ENCODE results near the gene HACD2. TPM values are rescaled to one million over a fixed set of nuclear protein-coding genes. Genes with fewer than 3 reads are reported as not detected.

Gene HACD2
- total and polyA plus RNA-seq, 9 of the 15 experiments (the other 6 are each of a cell fraction or from before 2014, with no cell fraction given): 1.3 to 10.5 (median 3.8) TPM

GRCh38 chr3:123479891-123480290 lies 105.0 kb downstream of the HACD2 start:
- Histone ChIP-seq H3K9me1 (ENCODE audit: control insufficient read depth, insufficient read depth, low read length) (no peaks in the 10 kb centered on the region), H3K4me2 (ENCODE audit: insufficient read depth, low read length) (no peak overlapping the region), H2AFZ (ENCODE audit: low read depth, low read length) (no peak overlapping the region), H3K4me3 (no peak overlapping the region), H3K4me1 (replicated peaks in 1 of 2; ENCODE audit: control insufficient read depth in 2 of 2, insufficient read depth in 2 of 2, low read length in 2 of 2) (no peaks in the 10 kb centered on the region), H3K27me3 (ENCODE audit: control insufficient read depth in 2 of 2, insufficient read depth in 2 of 2, low read length in 2 of 2) (peaks cover 10 to 60% of the 10 kb centered on the region in 2 experiments; a peak in 4 of 5 replicates), H3K27ac (ENCODE audit: extremely low read depth, low read depth, low read length) (no peak overlapping the region), H3K36me3 (ENCODE audit: control insufficient read depth, insufficient read depth, low read length) (no peaks in the 10 kb centered on the region), H3K9ac (ENCODE audit: insufficient read depth in 1 of 2, low read depth in 2 of 2, low read length in 2 of 2) (no peak overlapping the region), H3K9me3 (replicated peaks; ENCODE audit: control insufficient read depth, insufficient read depth, low read depth, low read length) (no peaks in the 10 kb centered on the region), H4K20me1 (replicated peaks; ENCODE audit: control insufficient read depth, insufficient read depth, low read length) (no peaks in the 10 kb centered on the region), H3K79me2 (ENCODE audit: control insufficient read depth, insufficient read depth, low read length) (no peaks in the 10 kb centered on the region)
- intact Hi-C loops (cut with micrococcal nuclease): no loop called here
- FAIRE-seq (no peak), DNase-seq (ENCODE audit: extremely low read depth in 1 of 4, low spot score in 3 of 4) (no peak), ATAC-seq (no peak)
- no TSS peak for BruUV-seq (replicated peaks)
- ChIA-PET POLR2A (interaction anchor here (0.5 kb wide), 1 partner anchor 451 kb away, joined by 3 read pairs; no protein-coding TSS in a partner anchor), CTCF (ENCODE audit: low intra/inter-chr PET ratio) (no interaction called here)
- 5% methylated on average over 10 of the region's 10 CpGs for WGBS (ENCODE audit: insufficient coverage, low coverage, missing lambda C conversion rate)
- in situ Hi-C loops (cut with MboI): no loop called here
- TF ChIP-seq SMC3 (conservative IDR thresholded peaks at IDR 0.05; ENCODE audit: insufficient read depth, low read depth, low read length) (no peak), MTA2 (IDR thresholded peaks at IDR 0.05; ENCODE audit: low read depth) (no peak), NKRF (IDR thresholded peaks at IDR 0.05; ENCODE audit: borderline replicate concordance) (no peak), ARID3A (IDR thresholded peaks at IDR 0.05; ENCODE audit: borderline replicate concordance, low read depth, low read length) (no peak), E2F6 (IDR thresholded peaks at IDR 0.05; ENCODE audit: borderline replicate concordance in 1 of 2, extremely low read depth in 1 of 2, insufficient read depth in 1 of 2, insufficient read length in 1 of 2, low read depth in 1 of 2, low read length in 1 of 2, poor library complexity in 1 of 2, severe bottlenecking in 1 of 2) (no peak), ZNF699 (CRISPR knock-in tag; IDR thresholded peaks at IDR 0.05; ENCODE audit: insufficient replicate concordance) (no peak), ZBTB33 (CRISPR knock-in tag; IDR thresholded peaks at IDR 0.05) (no peak), FUS (optimal IDR thresholded peaks at IDR 0.05; ENCODE audit: low read depth, low read length) (no peak), ZBTB9 (CRISPR knock-in tag; IDR thresholded peaks at IDR 0.05) (no peak)
